K562 (cell line): Measurements from ENCODE around the gene WASF3. TPM values are rescaled to one million over a fixed set of nuclear protein-coding genes. Genes with fewer than 3 reads are reported as not detected.

Source experiments
- ATAC-seq: fragments of 200-7000 bp; cut with Tn5 transposase; 3 replicates; pipeline ENCODE4 v1.9.1; 2020; ENCODE audit warnings: moderate library complexity
- BruUV-seq: library from RNA; stranded (reverse); fragments of 400-500 nt; replicated peaks from 2 replicates; lab custom pipeline; 2021; lab: Mats Ljungman, UMichigan
- CTCF ChIA-PET: fragments of 300-600 bp; formaldehyde crosslinking; extraction: SDS; loops from one replicate; lab custom pipeline; 2021; ENCODE audit warnings: low intra/inter-chr PET ratio; lab: Yijun Ruan, JAX
- POLR2A ChIA-PET: fragments of 300-600, 350-650 bp; sonication (Branson Sonifier 250); formaldehyde crosslinking; extraction: SDS; loops from one replicate; lab custom pipeline; 2021; ENCODE audit warnings: antibody characterized with exemption, inconsistent platforms; lab: Yijun Ruan, JAX
- DNase-seq, 4 experiments: peaks; one replicate each; pipeline versions ENCODE4 v3.0.0 to v3.0.0-alpha.2; 2011 to 2018; ENCODE audit warnings: low spot score in 3 of 4, mixed read lengths in 3 of 4; ENCODE audit errors: extremely low read depth in 1 of 4
- FAIRE-seq: peaks from 2 replicates; lab custom pipeline; 2011; peaks lifted over from hg19 to GRCh38; lab: Jason Lieb, UNC
- H2AFZ ChIP-seq: 2 replicates; pipeline ENCODE4 v1.6.0; 2011; ENCODE audit warnings: low read depth, low read length, control low read depth, inconsistent platforms
- H3K27ac ChIP-seq: fragments of 200-600 bp; 3 replicates; pipeline ENCODE4 v1.8.0; 2011; ENCODE audit warnings: low read depth, mild to moderate bottlenecking, control low read depth, inconsistent platforms, low read length, moderate library complexity, mixed read lengths; ENCODE audit errors: extremely low read depth
- H3K27me3 ChIP-seq, 2 experiments: fragments of 300-600 bp in 1 of 2; 2 replicates in 1 of 2; 3 replicates in 1 of 2; pipeline versions ENCODE4 v1.6.0 to v1.8.0; 2011; ENCODE audit warnings: inconsistent platforms in 2 of 2, low read length in 2 of 2, mild to moderate bottlenecking in 1 of 2, mixed read lengths in 1 of 2, moderate library complexity in 1 of 2; ENCODE audit not compliant: control insufficient read depth in 2 of 2, insufficient read depth in 2 of 2
- H3K36me3 ChIP-seq: fragments of 300-600 bp; 3 replicates; pipeline ENCODE4 v1.8.0; 2011; ENCODE audit warnings: mild to moderate bottlenecking, low read length, inconsistent platforms; ENCODE audit not compliant: control insufficient read depth, insufficient read depth
- H3K4me1 ChIP-seq, 2 experiments: fragments of 200-600 bp in 1 of 2; replicated peaks in 1 of 2; 2 replicates in 1 of 2; 3 replicates in 1 of 2; pipeline versions ENCODE4 v1.5.1 to v1.8.0; 2011; ENCODE audit warnings: inconsistent platforms in 2 of 2, low read length in 2 of 2, mild to moderate bottlenecking in 1 of 2, mixed read lengths in 1 of 2, moderate library complexity in 1 of 2; ENCODE audit not compliant: control insufficient read depth in 2 of 2, insufficient read depth in 2 of 2
- H3K4me2 ChIP-seq: 2 replicates; pipeline ENCODE4 v1.6.1; 2011; ENCODE audit warnings: low read length, control low read depth, inconsistent platforms, mixed read lengths; ENCODE audit not compliant: insufficient read depth
- H3K4me3 ChIP-seq: fragments of 200-600 bp; sonication (generic), shearing (Covaris generic); 2 replicates; pipeline ENCODE4 v1.5.1; 2016; ENCODE audit warnings: control low read depth, inconsistent platforms
- H3K79me2 ChIP-seq: fragments of 200-600 bp; 3 replicates; pipeline ENCODE4 v1.8.0; 2011; ENCODE audit warnings: low read length, inconsistent platforms; ENCODE audit not compliant: control insufficient read depth, insufficient read depth
- H3K9ac ChIP-seq, 2 experiments: 2 replicates each; pipeline versions ENCODE4 v1.6.0 to v1.6.1; 2011; ENCODE audit warnings: low read depth in 2 of 2, low read length in 2 of 2, control low read depth in 1 of 2, inconsistent platforms in 1 of 2, mild to moderate bottlenecking in 1 of 2, mixed read lengths in 1 of 2; ENCODE audit not compliant: insufficient read depth in 1 of 2
- H3K9me1 ChIP-seq: one replicate; pipeline ENCODE4 v1.6.0; 2011; ENCODE audit warnings: inconsistent platforms, mild to moderate bottlenecking, low read length, moderate library complexity; ENCODE audit not compliant: control insufficient read depth, insufficient read depth
- H3K9me3 ChIP-seq: replicated peaks from 2 replicates; pipeline ENCODE4 v1.5.1; 2011; ENCODE audit warnings: low read depth, low read length, inconsistent platforms; ENCODE audit not compliant: control insufficient read depth, insufficient read depth
- H4K20me1 ChIP-seq: replicated peaks from 2 replicates; pipeline ENCODE4 v1.6.1; 2011; ENCODE audit warnings: low read length, inconsistent platforms, mixed read lengths; ENCODE audit not compliant: control insufficient read depth, insufficient read depth
- CC2D1A ChIP-seq: fragments of 450-650 bp; IDR thresholded peaks from 2 replicates; pipeline ENCODE4 v1.6.1; 2017; ENCODE audit warnings: mild to moderate bottlenecking
- CHCHD3 ChIP-seq: fragments of 250-450 bp; sonication (Bioruptor Pico); IDR thresholded peaks from 2 replicates; pipeline ENCODE4 v2.1.2; 2022; ENCODE audit warnings: mild to moderate bottlenecking
- ETV6 ChIP-seq, 3 experiments: fragments of 150-350 bp in 1 of 3; sonication (generic) in 1 of 3; formaldehyde crosslinking in 1 of 3; IDR thresholded peaks; 2 replicates each; pipeline versions ENCODE4 v1.6.1 to v1.8.0; 2014 to 2022; ENCODE audit warnings: borderline replicate concordance in 2 of 3, low read depth in 2 of 3, antibody characterized with exemption in 1 of 3, low read length in 1 of 3, mild to moderate bottlenecking in 1 of 3, missing genetic modification reagents in 1 of 3
- GATAD2A ChIP-seq: fragments of 450-650 bp; IDR thresholded peaks from 2 replicates; pipeline ENCODE4 v1.6.1; 2017
- GATAD2B ChIP-seq: fragments of 450-650 bp; IDR thresholded peaks from 2 replicates; pipeline ENCODE4 v1.6.1; 2017; ENCODE audit warnings: mild to moderate bottlenecking, borderline replicate concordance
- NFIX ChIP-seq: fragments of 250-450 bp; sonication (Bioruptor Pico); IDR thresholded peaks from 2 replicates; pipeline ENCODE4 v1.4.0; 2020; ENCODE audit warnings: low read depth, mild to moderate bottlenecking, moderate library complexity
- POLR3G ChIP-seq: IDR thresholded peaks from 2 replicates; pipeline ENCODE4 v1.6.1; 2011; ENCODE audit not compliant: insufficient read length, insufficient replicate concordance; ENCODE audit errors: extremely low read depth
- SP2 ChIP-seq: IDR thresholded peaks from 2 replicates; pipeline ENCODE4 v1.6.1; 2011; ENCODE audit warnings: mild to moderate bottlenecking, low read depth, low read length, moderate library complexity; ENCODE audit not compliant: poor library complexity, severe bottlenecking; ENCODE audit errors: extremely low read depth
- TCF15 ChIP-seq: fragments of 250-450 bp; sonication (Bioruptor Pico); IDR thresholded peaks from 2 replicates; pipeline ENCODE4 v1.8.0; 2022; ENCODE audit warnings: moderate library complexity, mild to moderate bottlenecking, inconsistent platforms
- ZNF408 ChIP-seq: fragments of 250-450 bp; sonication (Bioruptor Pico); IDR thresholded peaks from 2 replicates; pipeline ENCODE4 v1.4.0; 2020; ENCODE audit warnings: low read depth, mild to moderate bottlenecking, moderate library complexity
- in situ Hi-C: fragments of 300-500 bp; cut with MboI; formaldehyde crosslinking; loops from 4 replicates; pipeline ENCODE4 v1.15.0; 2018; ENCODE audit warnings: inconsistent platforms, mixed read lengths
- intact Hi-C: fragments of 100-400 bp; cut with micrococcal nuclease; formaldehyde crosslinking; loops from 2 replicates; pipeline ENCODE4 v1.14.2; 2022
- polyA plus RNA-seq, 8 experiments: library from polyadenylated mRNA; depleted of rRNA in 4 of 8; stranded (reverse) in 5 of 8; unstranded in 3 of 8; fragments of >200 nt; fragmentation: Nextera tagmentation in 2 of 8; fragmentation: Illumina TruSeq in 1 of 8; extraction: Ambion mirVana in 2 of 8; extraction: Trizol in 1 of 8; gene quantifications; 2 replicates each; pipeline versions ENCODE4 v1.2.1 to v1.2.3, GENCODE V29; 2011 to 2014; ENCODE audit warnings: inconsistent platforms in 1 of 8, missing spikeins in 1 of 8
- total RNA-seq, 7 experiments: library from RNA; depleted of rRNA in 6 of 7; stranded (reverse); fragments of >200 nt in 6 of 7; fragmentation: Illumina TruSeq in 2 of 7; extraction: Trizol in 2 of 7; gene quantifications; 2 replicates each; pipeline versions ENCODE4 v1.2.1 to v1.2.3, GENCODE V29; 2011 to 2021; ENCODE audit warnings: low replicate concordance in 1 of 7
- TF ChIP-seq, protein P1 (sequence below), 2 experiments: fragments of 200-800 bp in 1 of 2; sonication (Bioruptor generic) in 1 of 2; sonication (generic) in 1 of 2; formaldehyde crosslinking in 1 of 2; IDR thresholded peaks in 1 of 2; conservative IDR thresholded peaks in 1 of 2; 2 replicates each; pipeline versions ENCODE4 v1.5.0 to v1.6.1; 2016 to 2020; ENCODE audit warnings: missing compliant biosample characterization in 1 of 2, missing genetic modification characterization in 1 of 2, missing genetic modification reagents in 1 of 2
- TF ChIP-seq, protein P2 (sequence below), 3 experiments: fragments of 200-800 bp in 1 of 3; fragments of 250-450 bp in 1 of 3; fragments of 450-650 bp in 1 of 3; sonication (Bioruptor Pico) in 1 of 3; sonication (Bioruptor generic) in 1 of 3; formaldehyde crosslinking in 1 of 3; IDR thresholded peaks; 2 replicates each; pipeline versions ENCODE4 v1.6.1 to v1.8.0; 2016 to 2022; ENCODE audit warnings: mild to moderate bottlenecking in 2 of 3, missing genetic modification characterization in 2 of 3, missing compliant biosample characterization in 1 of 3, moderate library complexity in 1 of 3

WASF3 gene
- total and polyA plus RNA-seq, 9 of the 15 experiments (the other 6 are each of a cell fraction or from before 2014, with no cell fraction given), result 0.04 to 0.43 (median 0.11) TPM

DNA sequence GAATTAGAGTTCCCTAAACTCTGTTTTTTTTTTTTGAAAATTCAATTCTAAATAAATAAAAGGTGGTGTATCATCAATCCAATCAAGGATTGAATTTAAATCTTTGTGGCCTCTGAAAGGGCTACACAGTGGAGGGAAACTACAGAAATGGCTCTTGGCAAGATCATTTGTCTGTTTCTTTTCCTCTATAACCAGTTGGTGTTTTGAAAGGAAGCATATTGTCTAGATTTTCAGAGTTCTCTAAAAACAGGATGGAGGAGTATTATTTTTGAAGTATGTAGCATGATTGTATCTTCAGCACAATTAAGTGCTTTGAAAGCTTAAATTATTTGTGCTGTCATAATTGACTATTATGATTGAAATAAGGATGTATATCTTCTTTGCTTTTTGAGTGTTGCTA, 29.8 kb downstream of the WASF3 start:
- in situ Hi-C loops (no loop called here), intact Hi-C loops (no loop called here)
- CTCF ChIA-PET, result no interaction called here
- BruUV-seq, result no TSS peak
- Histone ChIP-seq H3K9me1 (no peaks in the 10 kb centered on the region), H3K4me3 (no peak overlapping the region), H4K20me1 (no peaks in the 10 kb centered on the region), H3K27me3 (no peaks in the 10 kb centered on the region), H3K27ac (no peak overlapping the region), H3K4me1 (no peaks in the 10 kb centered on the region), H3K4me2 (no peak overlapping the region), H3K36me3 (no peaks in the 10 kb centered on the region), H2AFZ (no peak overlapping the region), H3K9ac (no peak overlapping the region), H3K9me3 (no peaks in the 10 kb centered on the region), H3K79me2 (no peaks in the 10 kb centered on the region)
- FAIRE-seq, result no peak
- no peak for TF ChIP-seq CC2D1A
- TF ChIP-seq, protein P1, sequence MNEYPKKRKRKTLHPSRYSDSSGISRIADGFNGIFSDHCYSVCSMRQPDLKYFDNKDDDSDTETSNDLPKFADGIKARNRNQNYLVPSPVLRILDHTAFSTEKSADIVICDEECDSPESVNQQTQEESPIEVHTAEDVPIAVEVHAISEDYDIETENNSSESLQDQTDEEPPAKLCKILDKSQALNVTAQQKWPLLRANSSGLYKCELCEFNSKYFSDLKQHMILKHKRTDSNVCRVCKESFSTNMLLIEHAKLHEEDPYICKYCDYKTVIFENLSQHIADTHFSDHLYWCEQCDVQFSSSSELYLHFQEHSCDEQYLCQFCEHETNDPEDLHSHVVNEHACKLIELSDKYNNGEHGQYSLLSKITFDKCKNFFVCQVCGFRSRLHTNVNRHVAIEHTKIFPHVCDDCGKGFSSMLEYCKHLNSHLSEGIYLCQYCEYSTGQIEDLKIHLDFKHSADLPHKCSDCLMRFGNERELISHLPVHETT (CRISPR knock-in tag; conservative IDR thresholded peaks at IDR 0.05 in 1 of 2, IDR thresholded peaks at IDR 0.05 in 1 of 2), result no peak
- TF ChIP-seq NFIX (CRISPR knock-in tag), result no peak
- no peak for TF ChIP-seq TCF15
- TF ChIP-seq GATAD2B, result no peak
- TF ChIP-seq, protein P2, sequence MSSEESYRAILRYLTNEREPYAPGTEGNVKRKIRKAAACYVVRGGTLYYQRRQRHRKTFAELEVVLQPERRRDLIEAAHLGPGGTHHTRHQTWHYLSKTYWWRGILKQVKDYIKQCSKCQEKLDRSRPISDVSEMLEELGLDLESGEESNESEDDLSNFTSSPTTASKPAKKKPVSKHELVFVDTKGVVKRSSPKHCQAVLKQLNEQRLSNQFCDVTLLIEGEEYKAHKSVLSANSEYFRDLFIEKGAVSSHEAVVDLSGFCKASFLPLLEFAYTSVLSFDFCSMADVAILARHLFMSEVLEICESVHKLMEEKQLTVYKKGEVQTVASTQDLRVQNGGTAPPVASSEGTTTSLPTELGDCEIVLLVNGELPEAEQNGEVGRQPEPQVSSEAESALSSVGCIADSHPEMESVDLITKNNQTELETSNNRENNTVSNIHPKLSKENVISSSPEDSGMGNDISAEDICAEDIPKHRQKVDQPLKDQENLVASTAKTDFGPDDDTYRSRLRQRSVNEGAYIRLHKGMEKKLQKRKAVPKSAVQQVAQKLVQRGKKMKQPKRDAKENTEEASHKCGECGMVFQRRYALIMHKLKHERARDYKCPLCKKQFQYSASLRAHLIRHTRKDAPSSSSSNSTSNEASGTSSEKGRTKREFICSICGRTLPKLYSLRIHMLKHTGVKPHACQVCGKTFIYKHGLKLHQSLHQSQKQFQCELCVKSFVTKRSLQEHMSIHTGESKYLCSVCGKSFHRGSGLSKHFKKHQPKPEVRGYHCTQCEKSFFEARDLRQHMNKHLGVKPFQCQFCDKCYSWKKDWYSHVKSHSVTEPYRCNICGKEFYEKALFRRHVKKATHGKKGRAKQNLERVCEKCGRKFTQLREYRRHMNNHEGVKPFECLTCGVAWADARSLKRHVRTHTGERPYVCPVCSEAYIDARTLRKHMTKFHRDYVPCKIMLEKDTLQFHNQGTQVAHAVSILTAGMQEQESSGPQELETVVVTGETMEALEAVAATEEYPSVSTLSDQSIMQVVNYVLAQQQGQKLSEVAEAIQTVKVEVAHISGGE (CRISPR knock-in tag; IDR thresholded peaks at IDR 0.05), result no peak
- TF ChIP-seq ZNF408, result no peak
- no peak for TF ChIP-seq ETV6 (IDR thresholded peaks at IDR 0.05; ENCODE audit: borderline replicate concordance in 1 of 2, low read depth in 2 of 2, low read length in 1 of 2)
- TF ChIP-seq ETV6 (CRISPR knock-in tag; IDR thresholded peaks at IDR 0.05; ENCODE audit: borderline replicate concordance), result no peak
- TF ChIP-seq CHCHD3, result no peak
- no peak for TF ChIP-seq SP2
- TF ChIP-seq GATAD2A, result no peak
- TF ChIP-seq POLR3G, result no peak
- POLR2A ChIA-PET, result no interaction called here
- DNase-seq, result no peak
- no peak for ATAC-seq
